GM15510 (cell line): ENCODE data around the gene DTNA.

Experiments
- POLR2A ChIP-seq: IDR thresholded peaks from 3 replicates; pipeline ENCODE4 v1.6.1; 2011; ENCODE audit warnings: borderline replicate concordance; ENCODE audit not compliant: insufficient read length; ENCODE audit errors: extremely low read depth

DTNA gene

GRCh38 chr18:34709750-34710441 is at the start of gene DTNA:
TSS of gene DTNA (plus strand) at chr18:34710298. CDS start at chr18:34755977, 45,679 bp downstream.
- TF ChIP-seq POLR2A: no peak

- no peak for TF ChIP-seq POLR2A
These were observed 49.5 kb upstream of the DTNA start for GRCh38 chr18:34660572-34660971.

DNA sequence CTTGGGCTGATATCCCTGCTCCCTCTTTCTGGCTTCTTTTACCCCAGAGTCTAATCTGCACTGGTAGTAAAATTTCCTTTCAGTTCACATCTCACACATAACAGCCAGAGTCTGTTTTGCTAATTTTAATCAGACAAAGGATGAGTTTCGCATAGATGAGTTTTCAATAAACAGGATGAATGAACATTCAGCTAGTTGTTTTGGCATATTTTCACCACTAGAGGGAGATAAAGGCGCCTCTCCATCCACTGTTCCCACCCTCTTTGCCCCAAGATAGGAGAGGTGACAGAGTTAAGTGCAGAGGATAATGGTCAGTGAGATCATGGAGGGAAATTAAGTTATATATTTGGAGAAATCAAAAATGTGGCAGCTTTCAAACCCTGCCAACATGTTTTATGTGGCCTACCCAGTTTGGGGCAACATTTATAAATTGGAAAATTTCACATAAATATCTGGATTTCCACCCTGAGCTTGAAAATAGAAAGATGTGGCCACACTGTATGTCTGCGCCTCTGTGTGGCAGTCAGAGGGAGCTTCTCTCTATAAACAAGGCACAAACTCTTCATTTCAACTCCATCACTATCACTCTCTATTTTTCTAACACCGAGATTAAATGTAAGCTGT is 48.5 kb upstream of the DTNA start:
- TF ChIP-seq POLR2A: no peak

GRCh38 chr18:34676816-34677574 is 33.1 kb upstream of the DTNA start:
- TF ChIP-seq POLR2A: no peak

GRCh38 chr18:34691614-34692013 is 18.5 kb upstream of the DTNA start:
- no peak for TF ChIP-seq POLR2A

GRCh38 chr18:34694591-34695165 is 15.4 kb upstream of the DTNA start:
- TF ChIP-seq POLR2A: no peak

DNA sequence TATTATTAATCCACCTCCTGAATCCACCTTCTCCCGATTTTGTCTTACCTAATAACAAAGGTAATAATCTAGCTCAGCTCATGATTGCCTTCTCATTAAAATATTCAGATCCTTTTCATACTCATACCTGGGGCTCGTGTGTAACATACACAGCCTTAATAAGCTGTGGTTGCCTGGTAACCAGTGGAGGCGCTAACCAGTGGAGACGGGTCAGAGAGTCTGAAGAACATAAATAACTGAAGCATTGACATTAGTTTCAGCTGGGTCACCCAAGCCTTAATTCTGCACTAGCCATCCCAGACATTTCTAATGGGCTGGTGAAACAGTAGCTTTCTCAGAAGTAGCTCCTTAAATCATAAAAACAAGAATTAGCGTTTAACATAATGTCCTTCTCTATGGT is 14.8 kb upstream of the DTNA start:
- TF ChIP-seq POLR2A: no peak

DNA sequence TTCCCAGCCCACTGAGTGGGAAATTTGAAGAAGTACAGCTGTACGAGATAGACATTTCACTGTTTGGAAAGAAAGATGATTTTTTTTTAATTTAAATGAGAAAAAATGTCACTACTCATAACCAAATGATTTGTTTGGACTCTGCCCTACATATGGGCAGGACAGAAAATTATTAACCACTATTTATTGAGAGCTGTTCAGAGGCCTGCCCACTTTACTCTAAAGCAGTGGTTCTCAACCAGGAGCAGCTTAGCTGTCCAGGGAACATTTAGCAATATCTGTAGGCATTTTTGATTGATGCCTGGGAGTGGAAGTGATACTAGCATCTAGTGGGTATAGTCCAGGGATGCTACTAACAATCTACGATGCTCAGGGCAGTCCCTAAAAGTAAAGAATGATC is 13.4 kb upstream of the DTNA start:
- no peak for TF ChIP-seq POLR2A

- TF ChIP-seq POLR2A: no peak
These were observed 12.9 kb upstream of the DTNA start for GRCh38 chr18:34697233-34697632.

DNA sequence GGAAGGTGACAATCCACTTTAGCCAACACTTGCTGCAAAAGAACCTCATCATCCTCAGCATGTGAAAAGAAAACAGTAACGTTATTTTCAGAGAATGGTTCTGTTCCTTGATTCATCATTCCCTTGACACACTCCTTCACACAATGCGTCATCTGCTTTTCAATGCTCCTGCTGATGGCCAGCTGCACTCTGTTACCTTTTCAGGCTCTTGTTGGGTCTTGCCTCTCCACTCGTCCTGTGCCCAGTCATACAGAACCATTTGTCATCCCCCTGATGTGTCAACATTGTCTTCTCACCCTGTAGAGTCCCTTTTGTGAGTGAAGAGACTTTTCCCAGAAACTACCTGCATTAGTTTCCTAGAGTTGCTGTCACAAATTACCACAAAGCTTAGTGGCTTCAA is 12.2 kb upstream of the DTNA start:
- no peak for TF ChIP-seq POLR2A

- no peak for TF ChIP-seq POLR2A
These were observed 8.2 kb upstream of the DTNA start for GRCh38 chr18:34701911-34702310.

DNA sequence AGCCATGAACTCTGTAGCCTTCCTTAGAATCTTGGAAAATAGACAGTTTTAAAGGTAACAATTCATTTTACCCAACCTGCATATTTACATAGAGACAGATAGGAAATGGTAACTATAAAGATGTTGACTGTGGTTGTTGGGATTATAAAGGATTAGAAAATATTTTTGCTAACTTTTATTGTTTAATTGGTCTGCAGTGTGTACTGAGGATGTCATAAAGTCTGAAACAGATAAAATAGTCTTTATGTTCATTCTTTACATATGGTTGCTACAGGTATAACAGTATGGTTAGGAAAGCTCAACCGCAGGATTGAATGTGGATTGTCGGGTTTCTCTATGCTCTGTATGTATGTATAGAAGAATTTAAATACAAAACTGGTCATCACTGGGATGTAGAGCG is 7.3 kb upstream of the DTNA start:
- TF ChIP-seq POLR2A: no peak

DNA sequence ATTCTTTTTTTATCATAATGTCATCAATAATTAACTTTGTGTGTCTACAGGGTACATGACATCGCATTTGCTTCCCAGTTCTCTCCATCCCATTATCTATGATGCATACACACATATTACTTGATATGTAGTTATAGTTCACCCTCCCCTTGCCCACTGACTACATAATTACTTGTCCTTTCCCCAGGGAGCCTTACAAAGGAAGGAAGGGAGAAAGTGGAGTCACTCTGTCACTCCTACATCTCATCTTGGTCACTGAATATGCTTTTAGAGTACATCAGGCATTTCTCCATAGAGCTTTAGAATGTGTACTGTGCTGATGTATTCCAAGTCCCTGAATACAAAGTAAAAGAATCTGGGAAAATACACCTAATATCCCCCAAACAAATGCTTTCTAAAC is 6.0 kb upstream of the DTNA start:
- TF ChIP-seq POLR2A: no peak

DNA sequence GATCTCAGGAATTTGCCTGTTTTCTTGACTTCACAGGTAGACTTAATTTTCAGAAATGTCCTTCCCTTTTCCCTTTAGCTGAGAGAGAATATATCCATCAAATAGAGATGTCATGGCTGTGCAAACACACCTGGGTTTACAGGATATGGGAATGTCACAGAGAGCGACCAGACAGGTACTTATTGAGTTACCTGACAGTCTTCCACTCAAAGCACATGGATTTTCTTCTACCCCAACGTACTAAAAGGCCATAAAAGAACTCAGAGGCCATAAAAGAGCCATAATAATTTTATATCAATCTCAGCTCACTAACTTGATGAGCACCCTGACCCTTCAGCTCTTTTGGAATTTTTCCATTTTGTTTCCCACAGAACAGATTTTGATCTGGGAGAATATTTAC is 5.3 kb upstream of the DTNA start:
- no peak for TF ChIP-seq POLR2A

DNA sequence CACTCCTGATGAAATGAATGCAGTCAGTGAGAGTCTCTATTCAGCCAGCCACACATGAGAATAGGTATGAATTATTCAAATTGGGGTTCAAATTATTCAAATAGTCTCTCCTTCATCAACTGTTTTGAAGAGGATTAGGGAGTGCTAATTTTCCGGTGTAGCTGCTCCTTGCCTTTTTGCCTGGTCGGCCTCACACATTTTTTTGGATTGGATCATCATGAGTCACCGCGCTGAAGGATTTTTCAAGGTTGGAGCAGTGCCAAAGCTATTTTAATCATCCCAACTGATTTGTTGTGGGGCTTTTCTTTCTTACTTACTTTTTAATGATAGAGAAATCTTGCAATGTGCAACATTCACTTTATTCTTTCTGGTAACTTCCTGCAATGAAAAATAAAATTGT is 2.4 kb upstream of the DTNA start:
- TF ChIP-seq POLR2A: no peak
